Testis (tissue), 2 donors: ENCODE results near the gene GPR152.

ENCODE experiments used
- POLR2A ChIP-seq: fragments of 450-650 bp; IDR thresholded peaks from one replicate; pipeline ENCODE4 v1.6.1; 2017; ENCODE audit warnings: antibody characterized with exemption, mild to moderate bottlenecking, moderate library complexity
- TF ChIP-seq, protein P1 (sequence below), 3 experiments: fragments of 450-650 bp in 2 of 3; fragments of 200-600 bp in 1 of 3; sonication (generic) in 1 of 3; IDR thresholded peaks; one replicate each; pipeline ENCODE4 v1.5.1; 2016 to 2019; ENCODE audit warnings: antibody characterized with exemption in 3 of 3, mild to moderate bottlenecking in 2 of 3, moderate library complexity in 1 of 3

GRCh38 chr11:67405688-67406339, 46.7 kb downstream of the GPR152 start:
- TF ChIP-seq, protein P1, sequence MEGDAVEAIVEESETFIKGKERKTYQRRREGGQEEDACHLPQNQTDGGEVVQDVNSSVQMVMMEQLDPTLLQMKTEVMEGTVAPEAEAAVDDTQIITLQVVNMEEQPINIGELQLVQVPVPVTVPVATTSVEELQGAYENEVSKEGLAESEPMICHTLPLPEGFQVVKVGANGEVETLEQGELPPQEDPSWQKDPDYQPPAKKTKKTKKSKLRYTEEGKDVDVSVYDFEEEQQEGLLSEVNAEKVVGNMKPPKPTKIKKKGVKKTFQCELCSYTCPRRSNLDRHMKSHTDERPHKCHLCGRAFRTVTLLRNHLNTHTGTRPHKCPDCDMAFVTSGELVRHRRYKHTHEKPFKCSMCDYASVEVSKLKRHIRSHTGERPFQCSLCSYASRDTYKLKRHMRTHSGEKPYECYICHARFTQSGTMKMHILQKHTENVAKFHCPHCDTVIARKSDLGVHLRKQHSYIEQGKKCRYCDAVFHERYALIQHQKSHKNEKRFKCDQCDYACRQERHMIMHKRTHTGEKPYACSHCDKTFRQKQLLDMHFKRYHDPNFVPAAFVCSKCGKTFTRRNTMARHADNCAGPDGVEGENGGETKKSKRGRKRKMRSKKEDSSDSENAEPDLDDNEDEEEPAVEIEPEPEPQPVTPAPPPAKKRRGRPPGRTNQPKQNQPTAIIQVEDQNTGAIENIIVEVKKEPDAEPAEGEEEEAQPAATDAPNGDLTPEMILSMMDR (IDR thresholded peaks at IDR 0.05) = no peak
- no peak for TF ChIP-seq POLR2A
